Heart left ventricle (tissue), 16 donors: ENCODE measurements around the gene RBM4. TPM values are rescaled to one million over a fixed set of nuclear protein-coding genes. Genes with fewer than 3 reads are reported as not detected.
"Not testable (repeated sequence)": the region's sequence is repeated elsewhere in the genome, so short reads cannot be mapped to it uniquely, and the experiment has no call there.

ENCODE experiments used
- ATAC-seq, 4 donors: fragments of 200-7000 bp; cut with Tn5 transposase; one replicate each; pipeline ENCODE4 v1.9.1; 2020 to 2022; ENCODE audit warnings: moderate library complexity in 4 of 4, mild to moderate bottlenecking in 3 of 4, moderate number of reproducible peaks in 1 of 4
- DNase-seq, 5 donors: peaks; one replicate each; pipeline ENCODE4 v3.0.0-alpha.2; 2020
- H3K27ac ChIP-seq, 12 donors: fragments of 200-600 bp; sonication (generic) in 4 of 12; one replicate each; pipeline versions ENCODE4 v1.5.0 to v1.8.0; 2016 to 2022; ENCODE audit warnings: mild to moderate bottlenecking in 2 of 12
- H3K27me3 ChIP-seq, 9 donors: fragments of 200-600 bp; sonication (generic) in 2 of 9; one replicate each; pipeline versions ENCODE4 v1.5.1 to v1.8.0; 2016 to 2022; ENCODE audit warnings: mild to moderate bottlenecking in 3 of 9
- H3K36me3 ChIP-seq, 9 donors: fragments of 200-600 bp; sonication (generic) in 2 of 9; one replicate each; pipeline versions ENCODE4 v1.5.0 to v1.8.0; 2018 to 2022; ENCODE audit warnings: mild to moderate bottlenecking in 2 of 9
- H3K4me1 ChIP-seq, 12 donors: fragments of 200-600 bp; sonication (generic) in 4 of 12; one replicate each; pipeline versions ENCODE4 v1.5.0 to v1.8.0; 2016 to 2022; ENCODE audit warnings: mild to moderate bottlenecking in 3 of 12
- H3K4me3 ChIP-seq, 12 donors: fragments of 200-600 bp; sonication (generic) in 4 of 12; one replicate each; pipeline versions ENCODE4 v1.5.0 to v1.8.0; 2017 to 2022; ENCODE audit warnings: mild to moderate bottlenecking in 9 of 12, moderate library complexity in 4 of 12
- H3K9me3 ChIP-seq, 12 donors: fragments of 200-600 bp; sonication (generic) in 4 of 12; one replicate each; pipeline versions ENCODE4 v1.5.0 to v1.8.0; 2016 to 2022; ENCODE audit warnings: mild to moderate bottlenecking in 1 of 12
- POLR2A ChIP-seq, 2 donors: fragments of 450-650 bp; IDR thresholded peaks; one replicate each; pipeline ENCODE4 v1.6.1; 2017; ENCODE audit warnings: antibody characterized with exemption in 2 of 2, mild to moderate bottlenecking in 2 of 2, moderate library complexity in 2 of 2
- WGBS, 4 donors: extraction: QIAGEN DNeasy Blood & Tissue Kit in 2 of 4; methylation state at CpG; one replicate each; pipeline versions ENCODE4 v1.1.5 to v1.1.7; 2013 to 2018; 5-methylcytosine and 5-hydroxymethylcytosine counted together
- intact Hi-C, 10 donors: fragments of 100-400 bp; cut with DNase I; formaldehyde crosslinking; loops; one replicate each; pipeline versions ENCODE4 v1.11.1 to v1.14.2; 2022
- long read RNA-seq, 3 donors: library from polyadenylated mRNA; unstranded; transcript quantifications; one replicate each; pipeline ENCODE4 v2.0.0, GENCODE V29; 2020 to 2021
- polyA plus RNA-seq, 2 donors: library from polyadenylated mRNA; stranded (reverse); fragments of 200-250 nt; gene quantifications; one replicate each; pipeline ENCODE4 v1.2.3, GENCODE V29; 2013
- total RNA-seq, 9 donors: library from RNA; depleted of rRNA in 2 of 9; stranded (reverse); fragments of >200 nt in 2 of 9; fragmentation: NEBNext Ultra II Directional in 3 of 9; extraction: Animal tissue kit (Norgen Biotek cat#: 25700) in 3 of 9; gene quantifications; one replicate each; pipeline versions ENCODE4 v1.1.0 to v1.2.4, GENCODE V29; 2016 to 2023
- TF ChIP-seq, protein P1 (sequence below), 12 donors: fragments of 200-600 bp; sonication (generic) in 4 of 12; IDR thresholded peaks; one replicate each; pipeline versions ENCODE4 v1.5.0 to v1.8.0; 2018 to 2022; ENCODE audit warnings: antibody characterized with exemption in 12 of 12, mild to moderate bottlenecking in 5 of 12
- donor health status: ischemic (EF 13 %, LVEDD 7.1; RV severe dilation, severe dysfunction).
- donor health status: healthy with polysubstance abuse.
- donor health status: DM: no; HTN: yes; CAD: no.
- donor health status: DM: no; HTN: no; CAD: no.
- donor health status: ischemic (EF 25% LVEDD 6.9; RV normal size, moderate dysfunction).
- donor health status: ischemic (EF 25% LVEDD 5.7; RV mildly dilated, moderate dysfunction).
- donor health status: healthy.
- donor health status: DM: yes; HTN: yes; CAD: no.
- donor health status: ischemic (EF 35%, LVEDD 5.7; RV mildly dilated, moderate dysfunction).
- donor health status: nonischemic (EF 11% LVEDD 7.7; RV severe dilation, severe dysfunction).
- donor health status: DM: yes; HTN: yes; CAD: no.
- donor health status: PGD.
- donor health status: ischemic (EF 29% LVEDD 5.4; RV normal size, mild dysfunction).
- donor health status: nonischemic (EF 23%, LVEDD 6.1; RV moderate dilation, normal function).

Gene RBM4, protein sequence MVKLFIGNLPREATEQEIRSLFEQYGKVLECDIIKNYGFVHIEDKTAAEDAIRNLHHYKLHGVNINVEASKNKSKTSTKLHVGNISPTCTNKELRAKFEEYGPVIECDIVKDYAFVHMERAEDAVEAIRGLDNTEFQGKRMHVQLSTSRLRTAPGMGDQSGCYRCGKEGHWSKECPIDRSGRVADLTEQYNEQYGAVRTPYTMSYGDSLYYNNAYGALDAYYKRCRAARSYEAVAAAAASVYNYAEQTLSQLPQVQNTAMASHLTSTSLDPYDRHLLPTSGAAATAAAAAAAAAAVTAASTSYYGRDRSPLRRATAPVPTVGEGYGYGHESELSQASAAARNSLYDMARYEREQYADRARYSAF
- total RNA-seq = 10 to 100 TPM; 46.4 to 89.4 (median 56.6) TPM
- 10 to 100 TPM; 46.8 to 61.6 TPM for polyA plus RNA-seq
- long read RNA-seq, donor 1, transcript RBM4-201 (4 exons, 1,694 nt) = major isoform, 25 of 42 reads
- long read RNA-seq, donor 1, transcript RBM4-204 (4 exons, 1,763 nt) = minor isoform, 8 of 42 reads
- long read RNA-seq, donor 1, partial matches to known transcripts = 3 of 42 reads
- long read RNA-seq, donor 1, other reads (novel, unspliced or antisense) = 2 of 42 reads
- long read RNA-seq, donor 2, transcript RBM4-201 (4 exons, 1,694 nt) = major isoform, 109 of 180 reads
- long read RNA-seq, donor 2, transcript RBM4-204 (4 exons, 1,763 nt) = minor isoform, 46 of 180 reads
- long read RNA-seq, donor 2, transcript RBM4-205 (3 exons, 2,321 nt) = minor isoform, 6 of 180 reads
- long read RNA-seq, donor 2, partial matches to known transcripts = 2 of 180 reads
- long read RNA-seq, donor 2, other reads (novel, unspliced or antisense) = 5 of 180 reads
- long read RNA-seq, donor 3, transcript RBM4-201 (4 exons, 1,694 nt) = major isoform, 22 of 44 reads
- long read RNA-seq, donor 3, transcript RBM4-204 (4 exons, 1,763 nt) = minor isoform, 11 of 44 reads
- long read RNA-seq, donor 3, partial matches to known transcripts = 4 of 44 reads
- long read RNA-seq, donor 3, other reads (novel, unspliced or antisense) = 2 of 44 reads

DNA sequence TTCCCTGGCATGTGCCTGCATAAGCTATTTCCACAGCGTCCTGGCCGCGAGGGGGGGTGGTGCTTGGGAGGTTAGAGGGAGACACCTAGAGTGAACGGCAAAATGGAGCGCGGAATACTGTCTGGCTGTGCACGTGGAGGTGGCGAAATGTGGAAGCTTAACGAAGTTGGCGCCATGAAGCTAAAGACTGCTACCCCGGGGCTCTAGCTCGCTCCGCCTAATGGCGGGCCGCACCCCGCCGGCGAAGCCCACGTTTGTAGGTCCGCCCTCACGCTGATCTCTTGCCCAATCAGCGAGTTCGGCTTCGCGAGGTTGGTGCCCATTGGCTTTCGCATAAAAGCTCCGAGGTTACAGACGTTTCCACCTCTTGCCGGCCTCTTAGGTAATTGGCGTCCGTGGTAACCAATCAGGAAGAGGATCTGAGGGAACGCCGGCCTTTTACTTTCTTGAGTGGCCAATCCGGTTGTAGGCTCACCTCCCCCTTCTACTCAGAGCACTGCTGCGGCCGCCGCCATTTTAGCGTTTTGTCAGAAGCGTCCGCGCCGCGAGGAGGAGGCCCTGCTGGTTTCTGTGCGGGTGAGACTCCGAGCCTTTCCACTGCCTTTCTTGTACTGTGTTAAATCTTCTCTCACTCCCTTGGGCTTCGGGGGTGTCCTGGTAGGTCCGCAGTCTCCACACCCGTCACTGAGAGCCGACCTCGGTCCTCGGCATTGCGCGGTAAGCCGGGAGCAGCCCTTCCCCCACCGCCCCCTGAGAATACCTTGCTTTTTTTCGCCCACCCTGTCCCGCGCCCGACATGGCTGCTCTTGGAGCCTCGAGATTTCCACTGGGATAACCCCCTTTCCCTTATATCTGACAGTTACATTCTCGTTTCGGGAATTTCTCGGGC, at the start of gene RBM4:
Gene RBM4, plus strand, starts transcription at position 527 of the 889 bp plus-strand sequence. CDS start 1,009 bp downstream, outside the sequence.
- intact Hi-C loops = loop anchor here in 5 of 10 donors (1.0 to 5.0 kb wide), 6 partner anchors 22 to 58 kb away; partner anchors contain the start of genes RBM14 (in 2 of the 5) and RBM4B (in 2 of the 5)
- no peaks in the 10 kb centered on the region for H3K27me3 ChIP-seq
- peak; percentile 96 to 99 (median 98) for DNase-seq
- ATAC-seq = peak; percentile 97 to 99 (median 98)
- 0 to 1% (median 1%) methylated on average over 45 to 63 of the region's 63 CpGs for WGBS, 4 donors
- TF ChIP-seq, protein P1, sequence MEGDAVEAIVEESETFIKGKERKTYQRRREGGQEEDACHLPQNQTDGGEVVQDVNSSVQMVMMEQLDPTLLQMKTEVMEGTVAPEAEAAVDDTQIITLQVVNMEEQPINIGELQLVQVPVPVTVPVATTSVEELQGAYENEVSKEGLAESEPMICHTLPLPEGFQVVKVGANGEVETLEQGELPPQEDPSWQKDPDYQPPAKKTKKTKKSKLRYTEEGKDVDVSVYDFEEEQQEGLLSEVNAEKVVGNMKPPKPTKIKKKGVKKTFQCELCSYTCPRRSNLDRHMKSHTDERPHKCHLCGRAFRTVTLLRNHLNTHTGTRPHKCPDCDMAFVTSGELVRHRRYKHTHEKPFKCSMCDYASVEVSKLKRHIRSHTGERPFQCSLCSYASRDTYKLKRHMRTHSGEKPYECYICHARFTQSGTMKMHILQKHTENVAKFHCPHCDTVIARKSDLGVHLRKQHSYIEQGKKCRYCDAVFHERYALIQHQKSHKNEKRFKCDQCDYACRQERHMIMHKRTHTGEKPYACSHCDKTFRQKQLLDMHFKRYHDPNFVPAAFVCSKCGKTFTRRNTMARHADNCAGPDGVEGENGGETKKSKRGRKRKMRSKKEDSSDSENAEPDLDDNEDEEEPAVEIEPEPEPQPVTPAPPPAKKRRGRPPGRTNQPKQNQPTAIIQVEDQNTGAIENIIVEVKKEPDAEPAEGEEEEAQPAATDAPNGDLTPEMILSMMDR (IDR thresholded peaks at IDR 0.05) = peak in 3 of 12 donors; percentile 9 to 30 (median 28)
- peak; percentile 59 to 83 for TF ChIP-seq POLR2A (IDR thresholded peaks at IDR 0.05)
- H3K36me3 ChIP-seq = peaks cover 0 to 52% (median 39%) of the 10 kb centered on the region in 9 donors
- H3K4me3 ChIP-seq = peak within 1 kb of the TSS; percentile 56 to 94 (median 75)
- no peaks in the 10 kb centered on the region for H3K9me3 ChIP-seq
- H3K27ac ChIP-seq = peak within 1 kb of the TSS; percentile 43 to 93 (median 88)
- H3K4me1 ChIP-seq = peaks cover 17 to 64% (median 49%) of the 10 kb centered on the region in 12 donors

DNA sequence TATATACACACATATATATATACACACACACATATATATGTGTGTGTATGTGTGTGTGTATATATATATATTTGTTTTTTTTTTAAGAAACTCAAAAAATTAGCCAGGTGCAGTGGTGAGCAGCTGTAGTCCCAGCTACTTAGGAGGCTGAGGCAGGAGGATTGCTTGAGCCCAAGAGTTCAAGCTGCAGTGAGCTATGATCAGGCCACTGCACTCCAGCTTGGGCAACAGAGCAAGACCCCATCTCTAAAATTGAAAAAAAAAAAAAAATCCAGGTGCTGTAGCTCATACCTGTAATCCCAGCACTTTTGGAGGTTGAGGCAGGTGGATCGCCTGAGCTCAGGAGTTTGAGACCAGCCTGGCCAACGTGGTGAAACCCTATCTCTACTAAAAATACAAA, 49.2 kb upstream of the RBM4 start:
- WGBS, 4 donors = 73 to 76% (median 75%) methylated on average over 2 of the region's 2 CpGs
- not testable (repeated sequence) for H3K36me3 ChIP-seq, H3K4me3 ChIP-seq

DNA sequence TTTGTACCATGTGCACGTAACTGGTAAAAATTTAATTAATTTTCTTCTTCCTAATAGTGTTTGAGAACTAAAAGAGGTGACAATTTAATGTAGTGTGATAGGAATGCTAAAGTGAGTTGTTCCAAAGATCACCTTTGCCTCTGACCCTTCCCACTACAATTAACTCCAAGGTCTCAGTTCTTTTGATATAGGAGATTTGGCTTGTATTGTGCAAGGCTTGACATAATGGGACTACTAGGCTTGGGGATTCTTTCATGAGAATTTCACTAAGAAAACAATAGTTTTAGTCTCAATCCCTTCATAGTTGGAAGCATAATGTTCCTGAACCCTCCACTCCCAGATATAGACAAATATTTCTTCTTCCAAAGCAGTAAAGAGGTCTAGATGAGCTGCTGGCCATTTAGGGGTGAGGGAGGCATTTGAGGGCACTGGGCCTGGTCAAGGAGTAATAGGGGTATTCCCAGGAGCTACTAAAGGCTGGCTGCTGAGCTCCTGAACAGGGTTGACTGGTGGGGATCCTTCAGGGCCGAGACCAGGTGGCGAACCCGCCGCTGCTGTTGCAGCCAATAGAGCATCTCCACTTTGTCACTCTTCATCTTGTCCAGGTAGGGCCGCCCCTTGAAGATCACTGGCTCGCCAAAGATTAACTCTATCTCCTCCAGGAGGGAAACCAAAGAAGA, 48.4 kb upstream of the RBM4 start:
- WGBS, 4 donors = 93 to 96% (median 95%) methylated on average over 7 of the region's 7 CpGs
- DNase-seq = no peak
- no peak for TF ChIP-seq POLR2A (IDR thresholded peaks at IDR 0.05)
- TF ChIP-seq, protein P1 (IDR thresholded peaks at IDR 0.05) = no peak
- no peak overlapping the region for H3K27ac ChIP-seq
- no peaks in the 10 kb centered on the region for H3K36me3 ChIP-seq
- no peak for ATAC-seq
- no peaks in the 10 kb centered on the region for H3K9me3 ChIP-seq
- intact Hi-C loops = loop anchor here in 5 of 10 donors (5.0 to 10.0 kb wide), 3 partner anchors 87 to 255 kb away; partner anchors contain the start of genes RBM4B (in 4 of the 5) and RCE1 (in 1 of the 5)
- peaks cover 2 to 28% (median 23%) of the 10 kb centered on the region in 12 donors for H3K4me1 ChIP-seq
- H3K4me3 ChIP-seq = no peak overlapping the region
- no peaks in the 10 kb centered on the region for H3K27me3 ChIP-seq

More for the DNA sequence above, 49.2 kb upstream of the RBM4 start:
- intact Hi-C loops = loop anchor here in 1 of 10 donors (10.0 kb wide), 1 partner anchor 245 kb away; no protein-coding TSS in a partner anchor
- not testable (repeated sequence) for DNase-seq, H3K27ac ChIP-seq, H3K9me3 ChIP-seq, ATAC-seq, H3K27me3 ChIP-seq
- H3K4me1 ChIP-seq = peaks cover 2 to 19% (median 15%) of the 10 kb centered on the region in 12 donors
